ENCODE measurements around the gene PLEKHG2.
A peak's percentile ranks its signal among the peaks of the same experiment; 100 is the strongest.
"Not testable (repeated sequence)": the region's sequence is repeated elsewhere in the genome, so short reads cannot be mapped to it uniquely, and the experiment has no call there.

PLEKHG2 gene

GRCh38 chr19:39448271-39448670, 35.8 kb downstream of the PLEKHG2 start:
- DNase-seq (ENCODE audit: low read depth): peak; percentile 76

- no peak for DNase-seq (ENCODE audit: low read depth)
These were observed 36.8 kb downstream of the PLEKHG2 start for GRCh38 chr19:39449116-39449797.

- DNase-seq (ENCODE audit: low read depth): not testable (repeated sequence)
These were observed 38.8 kb downstream of the PLEKHG2 start for GRCh38 chr19:39451257-39451656.

- DNase-seq (ENCODE audit: low read depth): no peak
These were observed 50.9 kb downstream of the PLEKHG2 start for GRCh38 chr19:39463403-39463802.

GRCh38 chr19:39465956-39466747, 53.7 kb downstream of the PLEKHG2 start:
- no peak for DNase-seq (ENCODE audit: low read depth)

- no peak for DNase-seq (ENCODE audit: low read depth)
These were observed 55.5 kb downstream of the PLEKHG2 start for GRCh38 chr19:39467941-39468340.

GRCh38 chr19:39469036-39469435, 56.6 kb downstream of the PLEKHG2 start:
- DNase-seq (ENCODE audit: low read depth): no peak

GRCh38 chr19:39469567-39469966, 57.1 kb downstream of the PLEKHG2 start:
- DNase-seq (ENCODE audit: low read depth): no peak

GRCh38 chr19:39470724-39471339, 58.4 kb downstream of the PLEKHG2 start:
- no peak for DNase-seq (ENCODE audit: low read depth)

- no peak for DNase-seq (ENCODE audit: low read depth)
These were observed 59.5 kb downstream of the PLEKHG2 start for GRCh38 chr19:39471756-39472536.

GRCh38 chr19:39472746-39473442, 60.4 kb downstream of the PLEKHG2 start:
- no peak for DNase-seq (ENCODE audit: low read depth)

GRCh38 chr19:39473443-39473960, 61.0 kb downstream of the PLEKHG2 start:
- DNase-seq (ENCODE audit: low read depth): no peak

- DNase-seq (ENCODE audit: low read depth): peak; percentile 36
These were observed 61.7 kb downstream of the PLEKHG2 start for GRCh38 chr19:39474139-39474620.

- no peak for DNase-seq (ENCODE audit: low read depth)
These were observed 63.3 kb downstream of the PLEKHG2 start for GRCh38 chr19:39475748-39476147.
